Glutamatergic neuron (in vitro differentiated cells): ENCODE data around the gene RFX8. TPM values are rescaled to one million over a fixed set of nuclear protein-coding genes. Genes with fewer than 3 reads are reported as not detected.
A peak's percentile ranks its signal among the peaks of the same experiment; 100 is the strongest.

Experiments used
- DNase-seq: peaks from one replicate; pipeline ENCODE4 v3.0.0; 2022
- H3K27ac Mint-ChIP-seq: one replicate; pipeline ENCODE4 v1.8.0; 2020; ENCODE audit warnings: mild to moderate bottlenecking, mixed read lengths, inconsistent platforms; ENCODE audit not compliant: unreplicated experiment
- H3K27me3 Mint-ChIP-seq: one replicate; pipeline ENCODE4 v1.8.0; 2020; ENCODE audit warnings: mild to moderate bottlenecking, moderate library complexity, mixed read lengths, inconsistent platforms; ENCODE audit not compliant: unreplicated experiment
- H3K36me3 Mint-ChIP-seq: one replicate; pipeline ENCODE4 v1.8.0; 2020; ENCODE audit warnings: mild to moderate bottlenecking, mixed read lengths, inconsistent platforms; ENCODE audit not compliant: unreplicated experiment
- H3K4me1 Mint-ChIP-seq: one replicate; pipeline ENCODE4 v1.8.0; 2020; ENCODE audit warnings: mild to moderate bottlenecking, low read depth, mixed read lengths, inconsistent platforms; ENCODE audit not compliant: unreplicated experiment
- H3K4me3 Mint-ChIP-seq: one replicate; pipeline ENCODE4 v1.8.0; 2020; ENCODE audit warnings: mild to moderate bottlenecking, mixed read lengths, inconsistent platforms; ENCODE audit not compliant: unreplicated experiment
- H3K9me3 Mint-ChIP-seq: one replicate; pipeline ENCODE4 v1.8.0; 2020; ENCODE audit warnings: mild to moderate bottlenecking, moderate library complexity, mixed read lengths, inconsistent platforms; ENCODE audit not compliant: unreplicated experiment
- CTCF ChIP-seq: fragments of 200-600 bp; sonication (generic); IDR thresholded peaks from one replicate; pipeline ENCODE4 v1.5.0; 2021; ENCODE audit not compliant: partially characterized antibody, unreplicated experiment
- total RNA-seq: library from RNA; stranded (reverse); fragmentation: NEBNext Ultra II Directional; extraction: Animal tissue kit (Norgen Biotek cat#: 25700); gene quantifications from one replicate; pipeline ENCODE4 v1.2.1, GENCODE V29; 2021; ENCODE audit not compliant: unreplicated experiment

The RFX8 gene
- total RNA-seq, 1 donor from 2014 or later: 1.0 TPM

- Mint-ChIP-seq H3K4me3 (no peak overlapping the region), H3K27ac (no peak overlapping the region), H3K27me3 (peaks cover 2% of the 10 kb centered on the region), H3K36me3 (peaks cover 5% of the 10 kb centered on the region), H3K4me1 (no peaks in the 10 kb centered on the region), H3K9me3 (peaks cover 4% of the 10 kb centered on the region)
- no peak for DNase-seq
- no peak for TF ChIP-seq CTCF
Measured at GRCh38 chr2:101371636-101372035, 103.3 kb downstream of the RFX8 start.

- Mint-ChIP-seq H3K36me3 (peaks cover 5% of the 10 kb centered on the region), H3K27me3 (peaks cover 5% of the 10 kb centered on the region), H3K4me3 (no peak overlapping the region), H3K27ac (no peak overlapping the region), H3K9me3 (peaks cover 4% of the 10 kb centered on the region), H3K4me1 (no peaks in the 10 kb centered on the region)
- no peak for DNase-seq
- TF ChIP-seq CTCF: no peak
Measured at GRCh38 chr2:101369100-101369499, 105.8 kb downstream of the RFX8 start.

- H3K27ac Mint-ChIP-seq: peak overlapping the region; percentile 3
- no peaks in the 10 kb centered on the region for H3K4me1 Mint-ChIP-seq
- no peak for TF ChIP-seq CTCF
- H3K4me3 Mint-ChIP-seq: no peak overlapping the region
- H3K27me3 Mint-ChIP-seq: peaks cover 5% of the 10 kb centered on the region
- H3K36me3 Mint-ChIP-seq: peaks cover 5% of the 10 kb centered on the region
- H3K9me3 Mint-ChIP-seq: peaks cover 4% of the 10 kb centered on the region
- DNase-seq: no peak
Measured at GRCh38 chr2:101368376-101368775, 106.5 kb downstream of the RFX8 start.

GRCh38 chr2:101367508-101367907 is 107.4 kb downstream of the RFX8 start:
- DNase-seq: no peak
- Mint-ChIP-seq H3K27me3 (peaks cover 5% of the 10 kb centered on the region), H3K4me1 (no peaks in the 10 kb centered on the region), H3K27ac (no peak overlapping the region), H3K4me3 (no peak overlapping the region), H3K9me3 (peaks cover 4% of the 10 kb centered on the region), H3K36me3 (peaks cover 5% of the 10 kb centered on the region)
- no peak for TF ChIP-seq CTCF

- no peak overlapping the region for H3K27ac Mint-ChIP-seq
- no peak for TF ChIP-seq CTCF
- H3K27me3 Mint-ChIP-seq: peaks cover 5% of the 10 kb centered on the region
- H3K9me3 Mint-ChIP-seq: peaks cover 2% of the 10 kb centered on the region
- H3K4me1 Mint-ChIP-seq: no peaks in the 10 kb centered on the region
- DNase-seq: no peak
- H3K36me3 Mint-ChIP-seq: no peaks in the 10 kb centered on the region
- H3K4me3 Mint-ChIP-seq: no peak overlapping the region
Measured at GRCh38 chr2:101364878-101365277, 110.0 kb downstream of the RFX8 start.
